T-cell (primary cell): ENCODE measurements around the gene APC. TPM values are rescaled to one million over a fixed set of nuclear protein-coding genes. Genes with fewer than 3 reads are reported as not detected.
"Not testable (repeated sequence)": the region's sequence is repeated elsewhere in the genome, so short reads cannot be mapped to it uniquely, and the experiment has no call there.

ENCODE experiments used
- ATAC-seq, 4 experiments: fragments of 200-7000 bp in 3 of 4; fragments of 150-1000 bp in 1 of 4; cut with Tn5 transposase; replicated peaks in 1 of 4; 1 replicate in 3 of 4; 2 replicates in 1 of 4; pipeline ENCODE4 v1.10.0; 2021; ENCODE audit warnings: moderate library complexity in 3 of 4, mild to moderate bottlenecking in 2 of 4, moderate number of reproducible peaks in 1 of 4
- CTCF ChIA-PET, 2 donors: fragments of 300-600 bp; sonication (Branson Sonifier 250); formaldehyde crosslinking; loops; one replicate each; lab custom pipeline; 2022; ENCODE audit warnings: antibody characterized with exemption in 2 of 2; lab: Charles Lee
- POLR2A ChIA-PET, 2 donors: fragments of 300-600 bp; sonication (Branson Sonifier 250); formaldehyde crosslinking; loops; one replicate each; lab custom pipeline; 2022; ENCODE audit warnings: antibody characterized with exemption in 2 of 2; lab: Charles Lee
- DNase-seq, 35 experiments: peaks; one replicate each; pipeline versions ENCODE4 v3.0.0 to v3.0.0-alpha.2; 2013 to 2023
- H3K27ac ChIP-seq: one replicate; pipeline ENCODE4 v1.5.1; 2013; ENCODE audit warnings: low read length
- H3K27me3 ChIP-seq, 2 experiments: replicated peaks in 1 of 2; 1 replicate in 1 of 2; 2 replicates in 1 of 2; pipeline versions ENCODE4 v1.6.1 to v1.7.0; 2013; ENCODE audit warnings: low read length in 1 of 2, mixed read lengths in 1 of 2; ENCODE audit not compliant: control insufficient read depth in 2 of 2, insufficient read depth in 2 of 2; ENCODE audit errors: extremely low read depth in 1 of 2
- H3K36me3 ChIP-seq, 2 donors: 1 replicate in 1 of 2; 2 replicates in 1 of 2; pipeline versions ENCODE4 v1.6.1 to v1.7.0; 2013; ENCODE audit warnings: low read length in 1 of 2; ENCODE audit not compliant: control insufficient read depth in 2 of 2, insufficient read depth in 1 of 2; ENCODE audit errors: extremely low read depth in 1 of 2
- H3K4me1 ChIP-seq, 2 experiments: 1 replicate in 1 of 2; 2 replicates in 1 of 2; pipeline versions ENCODE4 v1.6.1 to v1.7.0; 2013; ENCODE audit warnings: low read length in 2 of 2, mixed read lengths in 1 of 2; ENCODE audit not compliant: insufficient read depth in 2 of 2, control insufficient read depth in 1 of 2; ENCODE audit errors: extremely low read depth in 1 of 2
- H3K4me3 ChIP-seq, 2 donors: 1 replicate in 1 of 2; 2 replicates in 1 of 2; pipeline versions ENCODE4 v1.5.1 to v1.7.0; 2013; ENCODE audit warnings: mild to moderate bottlenecking in 2 of 2, low read length in 1 of 2, moderate library complexity in 1 of 2; ENCODE audit not compliant: control insufficient read depth in 1 of 2; ENCODE audit errors: extremely low read depth in 1 of 2
- H3K9me3 ChIP-seq: 2 replicates; pipeline ENCODE4 v1.7.0; 2013
- H3K27ac Mint-ChIP-seq, 2 donors: one replicate each; pipeline ENCODE4 v1.8.0; 2020 to 2021; ENCODE audit warnings: mild to moderate bottlenecking in 2 of 2, mixed read lengths in 2 of 2
- H3K27me3 Mint-ChIP-seq, 2 donors: one replicate each; pipeline ENCODE4 v1.8.0; 2021 to 2022; ENCODE audit warnings: mixed read lengths in 2 of 2
- H3K36me3 Mint-ChIP-seq: one replicate; pipeline ENCODE4 v1.8.0; 2021; ENCODE audit warnings: mixed read lengths
- H3K4me1 Mint-ChIP-seq, 3 donors: one replicate each; pipeline ENCODE4 v1.8.0; 2020 to 2022; ENCODE audit warnings: mixed read lengths in 3 of 3, mild to moderate bottlenecking in 1 of 3
- H3K4me3 Mint-ChIP-seq, 3 donors: one replicate each; pipeline ENCODE4 v1.8.0; 2020 to 2022; ENCODE audit warnings: mild to moderate bottlenecking in 3 of 3, mixed read lengths in 3 of 3, moderate library complexity in 3 of 3
- H3K9me3 Mint-ChIP-seq, 3 donors: one replicate each; pipeline ENCODE4 v1.8.0; 2020 to 2022; ENCODE audit warnings: mixed read lengths in 3 of 3
- WGBS: methylation state at CpG from one replicate; pipeline ENCODE4 v1.1.5; 2013; ENCODE audit warnings: missing lambda C conversion rate; ENCODE audit not compliant: insufficient coverage; 5-methylcytosine and 5-hydroxymethylcytosine counted together
- total RNA-seq, 35 experiments: library from RNA in 6 of 35; stranded (reverse) in 6 of 35; fragments of 120-200 nt in 1 of 35; gene quantifications; one replicate each; pipeline versions ENCODE4 v1.2.1 to v1.2.4 and lab custom pipeline; 2013 to 2026

Gene APC
- total RNA-seq, 5 donors from 2014 or later (not counting 1 experiment from before 2014, with no cell fraction given) = 33.0 to 45.0 (median 39.7) TPM

DNA sequence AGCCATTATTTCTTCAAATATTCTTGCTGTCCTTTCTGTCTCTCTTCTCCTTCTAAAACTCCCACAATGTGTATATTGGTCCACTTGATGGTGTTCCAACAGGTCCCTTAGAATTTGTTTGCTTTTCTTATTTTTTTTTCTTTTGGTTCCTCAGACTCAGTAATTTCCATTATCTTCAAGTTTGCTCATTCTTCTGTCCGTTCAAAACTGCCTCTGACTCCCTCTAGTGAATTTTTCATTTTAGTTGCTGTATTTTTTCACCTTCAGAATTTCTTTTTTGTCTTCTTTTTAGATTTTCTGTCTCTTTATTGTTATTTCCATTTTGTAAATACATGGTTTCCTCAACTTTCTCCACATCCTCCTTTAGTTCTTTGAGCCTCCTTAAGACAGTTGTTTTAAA, 117.0 kb downstream of the APC start:
- POLR2A ChIA-PET = interaction anchor here in 1 of 2 donors (0.6 kb wide), 1 partner anchor 688 kb away, joined by 3 read pairs; no protein-coding TSS in a partner anchor

DNA sequence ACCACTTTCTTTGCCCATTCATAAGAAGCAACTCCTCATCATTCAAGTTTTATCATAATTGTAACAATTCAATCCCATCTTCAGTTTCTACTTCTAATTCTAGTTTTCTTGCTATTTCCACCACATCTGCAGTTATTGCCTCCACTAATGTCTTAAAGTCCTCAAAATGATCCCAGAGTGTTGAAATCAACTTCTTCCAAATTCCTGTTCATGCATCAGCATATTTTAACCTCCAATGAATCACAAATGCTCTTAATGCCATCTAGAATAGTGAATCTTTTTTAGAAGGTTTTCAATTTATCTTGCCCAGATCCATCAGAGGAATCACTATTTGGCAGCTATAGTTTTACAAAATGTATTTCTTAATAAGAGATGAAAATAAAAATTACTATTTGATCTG, 120.2 kb downstream of the APC start:
- no peak overlapping the region for H3K27ac Mint-ChIP-seq
- ChIA-PET POLR2A (no interaction called here), CTCF (no interaction called here)
- peaks cover 15% of the 10 kb centered on the region for H3K36me3 Mint-ChIP-seq
- H3K4me1 Mint-ChIP-seq = peaks cover 18 to 22% (median 21%) of the 10 kb centered on the region in 3 donors
- no peak overlapping the region for H3K4me3 Mint-ChIP-seq
- no peaks in the 10 kb centered on the region for H3K9me3 ChIP-seq
- ATAC-seq (no peak), DNase-seq (no peak)
- H3K27me3 Mint-ChIP-seq = peaks cover 23 to 27% of the 10 kb centered on the region in 2 donors
- no peak overlapping the region for H3K27ac ChIP-seq
- peaks cover 0 to 5% of the 10 kb centered on the region in 2 experiments for H3K27me3 ChIP-seq
- no peaks in the 10 kb centered on the region for H3K36me3 ChIP-seq
- H3K9me3 Mint-ChIP-seq = peaks cover 4 to 17% (median 11%) of the 10 kb centered on the region in 3 donors
- H3K4me1 ChIP-seq = peaks cover 9 to 21% of the 10 kb centered on the region in 2 experiments
- H3K4me3 ChIP-seq = no peak overlapping the region

More for the DNA sequence above, 117.0 kb downstream of the APC start:
- H3K4me3 Mint-ChIP-seq = no peak overlapping the region
- H3K9me3 ChIP-seq = no peaks in the 10 kb centered on the region
- ATAC-seq (no peak), DNase-seq (no peak)
- no CpG with 5 or more reads among the region's 1 CpG for WGBS
- no peak overlapping the region for H3K27ac ChIP-seq
- H3K4me1 Mint-ChIP-seq = no peaks in the 10 kb centered on the region
- H3K4me1 ChIP-seq = no peaks in the 10 kb centered on the region
- no peaks in the 10 kb centered on the region for H3K36me3 ChIP-seq
- peaks cover 26 to 27% of the 10 kb centered on the region in 2 donors for H3K27me3 Mint-ChIP-seq
- H3K36me3 Mint-ChIP-seq = peaks cover 10% of the 10 kb centered on the region
- H3K4me3 ChIP-seq = no peak overlapping the region
- H3K27me3 ChIP-seq = peaks cover 0 to 5% of the 10 kb centered on the region in 2 experiments
- H3K27ac Mint-ChIP-seq = no peak overlapping the region
- peaks cover 4 to 17% (median 11%) of the 10 kb centered on the region in 3 donors for H3K9me3 Mint-ChIP-seq
- CTCF ChIA-PET = interaction anchor here in 1 of 2 donors (0.6 kb wide), 2 partner anchors 121 to 429 kb away, joined by 3 to 4 read pairs; no protein-coding TSS in a partner anchor

DNA sequence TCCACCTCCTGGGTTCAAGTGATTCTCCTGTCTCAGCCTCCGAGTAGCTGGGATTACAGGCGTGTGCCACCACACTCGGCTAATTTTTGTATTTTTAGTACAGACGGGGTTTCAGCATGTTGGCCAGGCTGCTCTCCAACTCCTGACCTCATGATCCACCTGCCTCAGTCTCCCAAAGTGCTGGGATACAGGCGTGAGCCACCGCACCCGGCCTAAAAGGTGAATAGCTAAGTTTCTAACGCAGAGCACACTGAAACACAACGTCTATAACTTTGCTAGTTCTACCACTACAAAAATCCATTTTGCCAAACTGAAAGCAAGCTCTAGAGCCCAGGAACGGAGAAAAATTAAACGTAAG, 122.9 kb downstream of the APC start:
- WGBS = 76% methylated on average over 9 of the region's 11 CpGs
- not testable (repeated sequence) for H3K9me3 Mint-ChIP-seq, DNase-seq

GRCh38 chr5:112860929-112861637, 123.4 kb downstream of the APC start, which contains the start of gene SRP19:
SRP19 (plus strand) TSS chr5:112861287; CDS start chr5:112861377, 90 bp downstream.
- Mint-ChIP-seq H3K4me1 (peaks cover 32 to 37% (median 36%) of the 10 kb centered on the region in 3 donors), H3K27ac (peak within 1 kb of the TSS; percentile 96 to 97), H3K4me3 (peak within 1 kb of the TSS; percentile 95 to 98 (median 97)), H3K36me3 (peaks cover 20% of the 10 kb centered on the region), H3K9me3 (no peaks in the 10 kb centered on the region), H3K27me3 (peaks cover 6 to 10% of the 10 kb centered on the region in 2 donors)
- Histone ChIP-seq H3K4me3 (peak within 1 kb of the TSS; percentile 89 to 94), H3K36me3 (peaks cover 0 to 23% of the 10 kb centered on the region in 2 donors), H3K27me3 (peaks cover 0 to under 1% of the 10 kb centered on the region in 2 experiments), H3K9me3 (no peaks in the 10 kb centered on the region), H3K27ac (peak within 1 kb of the TSS; percentile 89), H3K4me1 (peaks cover 17 to 28% of the 10 kb centered on the region in 2 experiments)
- ChIA-PET CTCF (interaction anchor here (0.6 to 1.8 kb wide), 6 partner anchors 13 to 685 kb away, joined by 3 to 15 read pairs (median 5); partner anchors contain the start of gene REEP5 (in 1 of the 2)), POLR2A (interaction anchor here (0.5 to 1.1 kb wide), 8 partner anchors 9 to 1722 kb away, joined by 3 to 10 read pairs (median 4); no protein-coding TSS in a partner anchor)
- peak; percentile 78 to 95 (median 88) for DNase-seq
- under 1% methylated on average over 46 of the region's 47 CpGs for WGBS
- peak; percentile 95 to 98 (median 97) for ATAC-seq

More for the DNA sequence above, 122.9 kb downstream of the APC start:
- H3K27me3 ChIP-seq, H3K9me3 ChIP-seq, ATAC-seq: not testable (repeated sequence)
- H3K4me1 Mint-ChIP-seq = peaks cover 32 to 37% (median 34%) of the 10 kb centered on the region in 3 donors
- H3K27ac Mint-ChIP-seq = peak overlapping the region; percentile 96 to 97
- POLR2A ChIA-PET = interaction anchor here (0.5 to 1.0 kb wide), 6 partner anchors 10 to 1722 kb away, joined by 3 to 10 read pairs (median 4); no protein-coding TSS in a partner anchor
- H3K36me3 Mint-ChIP-seq = peaks cover 20% of the 10 kb centered on the region
- Histone ChIP-seq H3K4me3 (peak overlapping the region; percentile 89 to 94), H3K36me3 (peaks cover 0 to 18% of the 10 kb centered on the region in 2 donors), H3K4me1 (peaks cover 17 to 28% of the 10 kb centered on the region in 2 experiments), H3K27ac (peak overlapping the region; percentile 89)
- peaks cover 11 to 13% of the 10 kb centered on the region in 2 donors for H3K27me3 Mint-ChIP-seq
- peak overlapping the region; percentile 95 to 98 (median 97) for H3K4me3 Mint-ChIP-seq
- CTCF ChIA-PET = interaction anchor here (0.6 to 1.8 kb wide), 6 partner anchors 12 to 685 kb away, joined by 3 to 15 read pairs (median 5); partner anchors contain the start of gene REEP5 (in 1 of the 2)

- H3K27me3 Mint-ChIP-seq = peaks cover 1 to 4% of the 10 kb centered on the region in 2 donors
These were observed 123.9 kb downstream of the APC start for GRCh38 chr5:112861638-112861985.

DNA sequence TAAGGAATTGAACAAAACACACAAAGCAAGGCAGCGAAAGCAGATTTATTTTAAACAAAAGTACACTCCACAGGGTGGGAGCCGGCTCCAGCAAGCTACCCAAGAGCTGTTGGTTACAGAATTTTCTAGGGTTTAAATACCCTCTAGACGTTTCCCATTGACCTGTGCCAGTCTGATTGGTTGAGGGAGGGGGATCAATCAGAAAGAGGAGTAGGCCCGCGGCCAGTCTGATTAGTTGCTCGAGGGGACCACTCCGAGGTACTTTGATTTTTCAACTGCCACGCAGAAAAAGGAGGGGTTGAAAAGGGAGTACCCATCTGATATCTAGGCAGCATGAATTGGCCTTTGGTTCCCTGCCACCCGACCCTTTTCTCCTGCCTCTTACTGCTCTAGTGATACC, 124.4 kb downstream of the APC start:
- Mint-ChIP-seq H3K4me1 (peaks cover 32 to 46% (median 45%) of the 10 kb centered on the region in 3 donors), H3K4me3 (peak overlapping the region; percentile 95 to 98 (median 97)), H3K27ac (peak overlapping the region; percentile 43 to 96), H3K9me3 (no peaks in the 10 kb centered on the region), H3K27me3 (peaks cover 0 to 4% of the 10 kb centered on the region in 2 donors), H3K36me3 (peaks cover 26% of the 10 kb centered on the region)
- no peaks in the 10 kb centered on the region for H3K9me3 ChIP-seq
- POLR2A ChIA-PET = no interaction called here
- peaks cover 17 to 28% of the 10 kb centered on the region in 2 experiments for H3K4me1 ChIP-seq
- WGBS = no CpG with 5 or more reads among the region's 9 CpGs
- no peak for ATAC-seq
- peaks cover 0 to 33% of the 10 kb centered on the region in 2 donors for H3K36me3 ChIP-seq
- CTCF ChIA-PET = no interaction called here
- H3K27me3 ChIP-seq = no peaks in the 10 kb centered on the region
- H3K27ac ChIP-seq = peak overlapping the region; percentile 20
- H3K4me3 ChIP-seq = peak overlapping the region; percentile 89 to 94
- DNase-seq = no peak

More at GRCh38 chr5:112861638-112861985, 123.9 kb downstream of the APC start:
- H3K27me3 ChIP-seq = no peaks in the 10 kb centered on the region
- no peaks in the 10 kb centered on the region for H3K9me3 ChIP-seq
- peaks cover 0 to 28% of the 10 kb centered on the region in 2 donors for H3K36me3 ChIP-seq
- Mint-ChIP-seq H3K9me3 (no peaks in the 10 kb centered on the region), H3K4me3 (peak overlapping the region; percentile 95 to 98 (median 97)), H3K36me3 (peaks cover 21% of the 10 kb centered on the region), H3K4me1 (peaks cover 32 to 42% (median 40%) of the 10 kb centered on the region in 3 donors), H3K27ac (peak overlapping the region; percentile 96 to 97)
- ATAC-seq (no peak), DNase-seq (no peak)
- peak overlapping the region; percentile 89 to 94 for H3K4me3 ChIP-seq
- H3K4me1 ChIP-seq = peaks cover 17 to 28% of the 10 kb centered on the region in 2 experiments
- ChIA-PET POLR2A (interaction anchor here in 1 of 2 donors (1.0 to 1.1 kb wide), 2 partner anchors 59 to 61 kb away, joined by 3 to 5 read pairs; no protein-coding TSS in a partner anchor), CTCF (interaction anchor here (1.0 to 1.8 kb wide), 1 partner anchor 13 kb away, joined by 7 to 15 read pairs; no protein-coding TSS in a partner anchor)
- 0% methylated on average over 3 of the region's 8 CpGs for WGBS
- H3K27ac ChIP-seq = peak overlapping the region; percentile 89
